Measurements from ENCODE around the gene HCFC2.

GRCh38 chr12:104094284-104094683, 30.0 kb downstream of the HCFC2 start:
- TF ChIP-seq CTCF (IDR thresholded peaks at IDR 0.05) (no peak), POLR2A (IDR thresholded peaks at IDR 0.05) (no peak)
